Femur (tissue), 1 donor: ENCODE results near the gene SFXN5.

ENCODE experiments used
- DNase-seq: peaks from one replicate; pipeline ENCODE4 v3.0.0-alpha.2; 2017

SFXN5 gene

GRCh38 chr2:72972352-72973136 is 99.0 kb downstream of the SFXN5 start:
- DNase-seq, result no peak

DNA sequence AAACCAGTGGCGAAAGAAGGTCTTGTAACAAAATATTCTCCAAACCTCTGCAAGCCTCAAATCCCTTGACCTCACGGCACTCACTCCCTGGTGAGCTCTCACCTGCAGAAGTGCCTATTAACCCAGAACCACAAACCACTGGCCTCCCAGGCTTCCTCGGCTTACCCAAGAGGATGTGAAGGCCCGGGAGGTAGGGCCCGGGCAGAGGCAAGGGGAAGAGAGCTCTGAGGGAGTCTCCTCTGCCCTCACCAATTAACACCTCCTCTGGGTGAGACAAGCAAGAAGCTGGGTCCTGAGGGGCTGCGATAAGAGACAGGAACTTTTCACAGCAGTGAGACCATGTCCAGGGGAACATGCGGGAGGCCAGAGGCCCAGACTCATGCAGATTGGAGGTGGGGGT is 100.5 kb downstream of the SFXN5 start:
- DNase-seq, result no peak

DNA sequence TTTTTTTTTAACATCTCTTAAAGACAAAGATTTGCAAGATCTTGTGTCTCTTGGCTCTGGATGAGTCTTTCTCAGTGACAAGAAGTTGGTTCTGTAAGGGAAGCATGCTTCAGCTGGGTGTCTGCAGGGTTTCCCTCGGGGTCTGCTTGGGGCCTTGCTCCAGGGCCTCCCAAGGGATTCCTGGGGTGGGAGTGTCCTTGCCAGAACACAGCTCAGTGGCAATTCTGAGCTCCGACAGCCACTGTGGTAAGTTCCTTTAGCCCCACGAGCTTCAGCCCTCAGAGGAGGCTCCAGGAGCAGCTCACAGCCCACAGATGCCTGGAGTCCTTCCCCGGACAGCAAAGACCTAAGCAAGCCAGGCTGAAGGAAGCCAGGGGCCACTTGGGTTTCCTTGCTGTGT is 101.8 kb downstream of the SFXN5 start:
- no peak for DNase-seq

- DNase-seq, result no peak
These were observed 103.2 kb downstream of the SFXN5 start for GRCh38 chr2:72968286-72968685.

DNA sequence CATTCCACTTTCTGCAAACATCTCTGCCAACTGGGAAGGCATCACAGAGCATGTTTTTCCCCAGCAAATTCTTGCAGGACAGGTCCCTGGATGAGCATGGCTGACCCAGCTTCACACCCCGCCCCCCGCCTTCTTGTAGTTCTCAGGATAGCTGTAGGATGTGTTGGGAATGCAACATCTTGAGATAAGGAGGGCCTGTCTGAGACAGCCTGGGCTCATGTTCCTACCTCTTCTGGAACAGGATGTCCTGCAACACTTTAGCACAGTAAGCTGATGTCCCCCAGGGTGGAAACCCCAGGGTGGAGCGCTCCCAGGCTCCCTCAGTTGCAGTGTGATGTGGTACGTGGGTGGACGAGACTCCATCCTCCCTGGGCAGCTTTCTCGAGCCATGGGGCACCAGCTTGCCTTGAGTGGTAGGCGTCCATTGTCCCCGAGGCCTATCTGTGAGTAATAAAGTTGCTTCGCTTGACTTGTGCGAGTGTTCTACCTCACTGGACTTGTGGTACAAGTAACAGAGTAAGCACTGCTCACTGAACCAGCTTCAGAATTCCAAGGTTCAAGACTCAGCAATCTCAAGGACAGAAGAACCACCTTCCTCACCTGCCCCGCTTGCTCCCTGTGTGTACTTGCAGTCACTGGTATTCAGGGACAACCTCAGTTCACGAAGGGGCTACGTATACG is 105.6 kb downstream of the SFXN5 start:
- no peak for DNase-seq

DNA sequence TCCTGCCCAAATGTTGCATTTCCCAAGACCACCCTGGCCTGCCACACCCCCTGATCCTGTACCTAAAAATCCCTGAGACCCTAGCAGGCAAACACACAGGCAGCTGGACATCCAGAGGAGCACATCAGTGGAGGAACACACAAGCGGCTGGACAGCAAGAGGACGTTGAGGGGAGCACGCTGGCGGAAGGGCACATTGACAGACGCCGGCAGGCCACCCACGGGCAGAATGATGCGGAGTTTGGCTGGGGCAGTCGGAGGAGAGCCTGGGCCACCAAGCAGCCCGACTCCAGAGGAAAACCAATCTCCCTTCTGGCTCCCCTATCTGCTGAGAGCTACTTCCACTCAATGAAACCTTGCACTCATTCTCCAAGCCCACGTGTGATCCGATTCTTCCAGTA is 106.5 kb downstream of the SFXN5 start:
- no peak for DNase-seq

DNA sequence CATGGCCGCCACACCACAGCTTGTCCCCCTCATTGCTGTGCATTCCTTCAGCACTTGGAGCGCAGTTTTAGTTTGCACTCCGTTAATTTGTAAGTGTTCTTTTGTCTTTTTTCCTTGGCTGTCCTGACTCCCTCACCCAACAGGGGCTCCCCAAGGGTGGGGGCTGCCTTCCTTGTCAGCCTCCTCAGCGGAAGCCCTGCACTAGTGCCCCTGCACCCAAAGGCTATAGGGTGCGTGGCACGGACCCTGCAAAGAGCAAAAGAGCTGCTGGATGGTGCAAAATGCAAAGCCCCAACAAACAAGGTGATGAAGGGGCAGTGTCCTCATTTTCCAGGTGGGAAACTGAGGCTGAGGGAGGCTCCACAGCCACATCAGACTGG is 107.4 kb downstream of the SFXN5 start:
- DNase-seq, result no peak

DNA sequence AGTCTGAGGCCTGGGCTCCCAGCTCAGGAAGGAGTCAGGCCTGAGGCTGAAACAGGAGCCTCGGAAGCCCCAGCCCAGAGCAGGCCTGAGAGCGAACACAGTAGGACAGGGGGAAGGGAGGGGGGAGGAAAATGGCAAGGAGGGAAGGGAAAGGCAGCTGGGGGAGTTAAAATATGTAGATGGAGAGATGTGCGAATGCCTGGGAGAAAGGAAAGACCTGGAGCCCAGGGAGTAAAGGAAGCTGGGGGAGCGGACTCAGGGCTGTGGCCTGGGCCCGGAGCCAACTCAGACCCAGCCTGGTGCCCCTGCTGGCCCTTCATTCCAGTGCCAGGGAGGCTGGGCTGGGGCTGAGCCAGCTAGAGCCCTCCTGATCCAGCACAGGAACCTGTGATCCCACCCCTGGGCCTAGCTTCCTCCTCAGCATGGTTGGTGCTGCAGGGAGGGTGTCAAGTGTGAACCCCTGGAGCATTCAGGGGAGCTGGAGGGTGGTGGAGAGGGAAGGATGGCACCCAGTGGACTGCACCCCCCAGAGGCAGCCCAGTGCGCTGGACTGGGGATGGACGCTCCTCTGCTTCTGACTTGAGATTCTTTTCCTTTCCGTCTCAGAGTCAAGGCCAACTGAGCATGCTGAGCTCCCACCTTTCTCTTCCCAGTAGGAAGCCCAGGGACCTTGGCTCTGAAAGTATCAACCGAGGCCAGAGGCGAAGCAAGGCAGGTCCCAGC is 107.9 kb downstream of the SFXN5 start:
- DNase-seq, result no peak

DNA sequence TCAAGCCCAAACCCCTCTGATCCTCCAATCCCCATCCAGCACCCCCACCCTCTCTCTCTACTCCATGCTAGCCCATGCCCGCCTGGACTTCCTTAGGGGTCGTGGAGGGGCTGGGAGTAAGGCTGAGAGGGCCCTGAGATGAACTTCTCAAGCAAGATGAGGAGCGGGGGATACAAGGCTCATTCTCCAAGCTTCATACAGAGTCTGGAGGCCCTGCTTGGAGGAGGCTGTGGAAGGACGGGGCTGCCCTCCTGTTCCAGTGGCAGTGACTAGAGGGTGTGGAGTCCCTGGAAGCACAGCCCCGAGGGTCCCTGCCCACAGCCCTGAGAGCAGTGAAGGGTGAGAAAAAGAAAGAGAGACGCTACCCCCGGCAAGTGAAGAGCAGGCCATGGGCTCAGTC is 108.6 kb downstream of the SFXN5 start:
- DNase-seq, result no peak

GRCh38 chr2:72961853-72962468 is 109.6 kb downstream of the SFXN5 start:
- DNase-seq, result no peak

DNA sequence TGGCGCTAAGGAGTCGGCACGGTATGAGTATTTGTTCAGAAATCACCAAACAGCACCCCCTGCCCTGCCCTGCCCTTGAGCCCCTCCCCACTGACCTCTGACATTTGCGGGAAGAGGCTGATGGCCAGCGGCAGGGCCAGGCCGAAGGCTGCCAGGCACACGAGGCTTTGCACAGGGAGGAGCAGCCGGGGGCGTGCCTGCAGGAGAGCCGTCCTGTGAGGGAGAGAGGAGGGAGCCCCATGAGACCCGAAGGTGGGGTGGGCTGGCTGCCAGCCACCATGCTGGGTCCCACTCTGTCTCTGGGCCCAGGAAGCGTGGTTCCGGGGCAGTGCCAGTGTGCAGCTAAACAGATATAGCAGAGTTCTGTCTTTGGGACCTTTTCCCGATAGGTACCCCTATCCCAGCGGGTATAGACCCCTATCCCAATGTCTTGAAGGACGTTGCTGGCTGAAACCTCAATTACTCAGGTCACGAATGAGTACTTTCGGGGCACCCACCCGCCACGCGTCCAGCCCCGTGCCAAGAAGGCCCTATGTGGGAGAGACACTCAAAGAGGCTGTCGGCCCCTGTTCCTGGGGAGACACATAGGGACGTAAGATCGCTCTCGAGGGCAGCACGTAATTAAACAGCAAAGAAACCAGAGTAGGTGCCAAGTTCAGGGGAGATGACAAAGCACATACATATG is 110.3 kb downstream of the SFXN5 start:
- DNase-seq, result no peak

GRCh38 chr2:72959995-72960981 is 111.2 kb downstream of the SFXN5 start:
- DNase-seq, result no peak

DNA sequence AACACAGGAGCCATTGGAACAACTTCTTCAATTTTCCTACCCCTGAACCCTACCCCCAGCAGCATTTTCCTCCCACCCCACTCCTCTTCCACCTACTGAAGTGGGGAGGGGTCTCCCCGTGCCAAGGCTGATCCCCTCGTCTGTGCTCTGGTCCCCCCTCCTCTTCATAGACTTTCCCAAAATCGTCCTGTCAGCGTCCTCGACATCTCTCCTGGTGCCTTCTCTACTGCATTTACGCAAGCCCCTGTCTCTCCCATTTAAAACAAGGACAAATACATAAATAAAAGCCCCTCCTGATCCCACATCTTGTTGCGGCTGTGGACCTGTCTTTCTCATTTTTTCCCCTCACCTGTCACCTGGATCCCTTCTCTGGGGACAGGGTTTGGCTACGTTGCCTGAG is 112.0 kb downstream of the SFXN5 start:
- no peak for DNase-seq

- no peak for DNase-seq
These were observed 112.7 kb downstream of the SFXN5 start for GRCh38 chr2:72958542-72959385.

DNA sequence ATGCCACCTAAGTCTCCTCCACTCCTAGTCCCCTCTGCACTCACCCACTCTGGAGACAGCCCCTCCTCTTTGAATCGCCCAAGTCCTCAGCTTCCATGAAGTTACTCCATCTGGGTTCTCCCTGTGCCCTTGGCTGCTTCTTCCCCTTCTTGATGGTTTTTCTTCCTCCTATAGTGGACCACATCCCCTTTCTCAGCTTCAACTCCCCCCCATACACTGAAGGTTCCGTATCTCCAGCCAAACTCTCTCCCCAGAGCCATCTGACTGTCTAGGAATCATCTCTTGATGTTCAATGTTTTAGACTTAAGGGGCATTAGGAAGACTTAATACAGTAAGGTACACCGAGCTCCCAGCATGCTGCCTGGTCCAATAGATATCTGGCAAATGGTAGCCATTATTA is 114.6 kb downstream of the SFXN5 start:
- no peak for DNase-seq

DNA sequence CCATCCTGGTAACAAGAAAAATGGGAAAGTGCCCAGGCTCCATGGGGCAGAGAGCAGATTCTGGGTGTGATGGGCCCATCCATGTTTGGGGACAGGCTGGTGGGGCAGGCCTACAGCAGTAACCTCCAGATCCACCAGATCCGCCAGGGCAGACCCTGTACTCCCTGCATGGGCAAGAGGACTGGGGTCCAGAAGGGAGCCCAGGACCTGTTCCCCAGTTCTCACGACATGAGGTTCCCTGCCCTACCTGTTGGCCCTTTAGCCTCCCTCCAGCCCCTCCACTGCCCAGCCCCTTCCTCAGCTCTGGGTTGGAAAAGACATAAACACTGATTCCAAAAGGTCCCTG is 115.5 kb downstream of the SFXN5 start:
- no peak for DNase-seq

DNA sequence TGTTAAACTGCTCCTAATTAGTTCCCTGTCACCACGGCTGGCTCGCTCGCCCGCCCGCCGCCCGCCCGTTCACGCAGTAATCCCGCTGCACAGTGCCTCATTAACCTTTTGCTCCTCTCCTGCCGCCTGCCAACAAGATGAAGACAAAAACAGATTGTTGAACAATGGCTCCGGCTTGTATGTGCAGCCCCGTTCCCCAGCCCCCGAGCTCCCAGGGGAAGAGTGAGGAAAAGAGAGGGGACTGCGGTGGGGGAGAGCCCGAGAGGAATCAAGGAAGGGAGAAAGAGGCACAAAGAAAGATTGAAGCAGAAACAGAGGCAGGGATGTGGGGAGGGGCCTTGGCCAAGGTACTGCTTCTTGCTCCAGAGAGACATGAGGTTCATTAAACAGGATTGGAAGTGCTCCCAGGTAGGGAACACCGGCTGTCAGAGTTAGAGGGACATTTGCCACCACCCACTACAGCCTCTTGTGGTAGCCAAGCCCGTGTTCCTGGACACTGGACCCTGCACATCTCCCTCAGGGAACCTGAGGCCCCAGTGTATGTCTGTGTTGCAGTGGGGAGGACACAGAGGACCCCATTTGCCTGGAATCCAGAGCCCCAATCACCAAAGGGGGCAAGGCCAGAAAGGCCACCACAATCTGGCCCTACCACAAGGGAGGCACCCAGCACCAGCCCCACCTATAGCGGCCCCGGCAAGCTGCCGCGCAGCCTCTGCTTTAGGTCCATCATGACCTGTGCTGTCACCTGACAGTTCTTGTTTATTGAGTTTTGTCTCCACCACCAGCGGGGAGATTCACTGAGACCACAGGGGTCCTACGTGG is 116.1 kb downstream of the SFXN5 start:
- no peak for DNase-seq

- DNase-seq, result no peak
These were observed 116.9 kb downstream of the SFXN5 start for GRCh38 chr2:72954376-72955227.

GRCh38 chr2:72953976-72954375 is 117.5 kb downstream of the SFXN5 start:
- DNase-seq, result no peak
